HepG2 (cell line): Measurements from ENCODE around the gene FAM110D. TPM values are rescaled to one million over a fixed set of nuclear protein-coding genes. Genes with fewer than 3 reads are reported as not detected.

Source experiments
- ARHGAP35 ChIP-seq: sonication (generic); formaldehyde crosslinking; IDR thresholded peaks from 2 replicates; pipeline ENCODE4 v1.9.0; 2022; ENCODE audit warnings: mild to moderate bottlenecking, inconsistent platforms, moderate library complexity, missing genetic modification reagents, borderline replicate concordance
- DR1 ChIP-seq: sonication (generic); formaldehyde crosslinking; IDR thresholded peaks from 2 replicates; pipeline ENCODE4 v1.8.0; 2021; ENCODE audit warnings: mild to moderate bottlenecking, missing genetic modification reagents, inconsistent platforms
- EEA1 ChIP-seq: sonication (generic); formaldehyde crosslinking; IDR thresholded peaks from 2 replicates; pipeline ENCODE4 v1.5.1; 2020; ENCODE audit warnings: mild to moderate bottlenecking, missing genetic modification reagents, borderline replicate concordance
- FOXC1 ChIP-seq: sonication (generic); formaldehyde crosslinking; IDR thresholded peaks from 2 replicates; pipeline ENCODE4 v1.8.0; 2022; ENCODE audit warnings: mild to moderate bottlenecking, missing genetic modification reagents, borderline replicate concordance
- HDAC2 ChIP-seq: sonication (generic); formaldehyde crosslinking; IDR thresholded peaks from 2 replicates; pipeline ENCODE4 v1.4.0; 2020; ENCODE audit warnings: missing genetic modification reagents
- RNF2 ChIP-seq: fragments of 450-650 bp; conservative IDR thresholded peaks from 2 replicates; pipeline ENCODE4 v1.6.1; 2016; ENCODE audit warnings: low read depth
- SNAPC2 ChIP-seq: sonication (generic); formaldehyde crosslinking; IDR thresholded peaks from 2 replicates; pipeline ENCODE4 v1.8.1; 2022; ENCODE audit warnings: mild to moderate bottlenecking, missing genetic modification reagents
- YEATS4 ChIP-seq: sonication (generic); formaldehyde crosslinking; IDR thresholded peaks from 2 replicates; pipeline ENCODE4 v1.4.0; 2020; ENCODE audit warnings: missing genetic modification reagents, borderline replicate concordance
- ZBTB10 ChIP-seq: sonication (generic); formaldehyde crosslinking; IDR thresholded peaks from 2 replicates; pipeline ENCODE4 v1.4.0; 2020; ENCODE audit warnings: missing genetic modification reagents, borderline replicate concordance
- ZNF333 ChIP-seq: sonication (generic); formaldehyde crosslinking; IDR thresholded peaks from 2 replicates; pipeline ENCODE4 v1.4.0; 2020; ENCODE audit warnings: mild to moderate bottlenecking, missing genetic modification reagents, borderline replicate concordance
- ZNF337 ChIP-seq: sonication (generic); formaldehyde crosslinking; IDR thresholded peaks from 2 replicates; pipeline ENCODE4 v1.5.1; 2020; ENCODE audit warnings: missing genetic modification reagents, low read depth, mild to moderate bottlenecking, borderline replicate concordance
- ZNF577 ChIP-seq: sonication (generic); formaldehyde crosslinking; IDR thresholded peaks from 2 replicates; pipeline ENCODE4 v1.4.0; 2020; ENCODE audit warnings: mild to moderate bottlenecking, low read depth, missing genetic modification reagents, borderline replicate concordance
- ZNF724P ChIP-seq: sonication (generic); formaldehyde crosslinking; IDR thresholded peaks from 2 replicates; pipeline ENCODE4 v1.8.0; 2022; ENCODE audit warnings: missing genetic modification reagents, borderline replicate concordance
- ZNF850 ChIP-seq: sonication (generic); formaldehyde crosslinking; conservative IDR thresholded peaks from 2 replicates; pipeline ENCODE4 v1.9.0; 2021; ENCODE audit warnings: mild to moderate bottlenecking, missing genetic modification reagents
- polyA plus RNA-seq, 8 experiments: library from polyadenylated mRNA; depleted of rRNA in 3 of 8; stranded (reverse) in 7 of 8; unstranded in 1 of 8; fragments of >200 nt; fragmentation: Illumina TruSeq in 4 of 8; extraction: Trizol in 4 of 8; gene quantifications; 2 replicates each; pipeline versions ENCODE4 v1.2.1 to v1.2.3, GENCODE V29; 2011 to 2016; ENCODE audit warnings: low read depth in 4 of 8, missing spikeins in 1 of 8, mixed read lengths in 1 of 8; ENCODE audit not compliant: insufficient read depth in 1 of 8
- total RNA-seq, 5 experiments: library from RNA; depleted of rRNA; stranded (reverse); fragments of >200 nt; fragmentation: Illumina TruSeq; extraction: Trizol; gene quantifications; 2 replicates each; pipeline ENCODE4 v1.2.3, GENCODE V29; 2016; ENCODE audit warnings: low read depth in 1 of 5
- TF ChIP-seq, protein P1 (sequence below): sonication (generic); formaldehyde crosslinking; IDR thresholded peaks from 2 replicates; pipeline ENCODE4 v1.4.0; 2020; ENCODE audit warnings: missing genetic modification reagents
- TF ChIP-seq, protein P2 (sequence below): sonication (generic); formaldehyde crosslinking; IDR thresholded peaks from 2 replicates; pipeline ENCODE4 v1.5.1; 2020; ENCODE audit warnings: mild to moderate bottlenecking, missing genetic modification reagents

Gene FAM110D
- total and polyA plus RNA-seq, 2 of the 13 experiments (the other 11 are each of a cell fraction or from before 2014, with no cell fraction given) = not detected

GRCh38 chr1:26112407-26112775 lies 46.5 kb upstream of the FAM110D start (continued):
- TF ChIP-seq HDAC2 (CRISPR knock-in tag) = 0 out of 2 replicates have a peak, but pooled peaks have one; percentile 8
- TF ChIP-seq DR1 (CRISPR knock-in tag) = 0 out of 2 replicates have a peak, but pooled peaks have one; percentile 20
- TF ChIP-seq, protein P1, sequence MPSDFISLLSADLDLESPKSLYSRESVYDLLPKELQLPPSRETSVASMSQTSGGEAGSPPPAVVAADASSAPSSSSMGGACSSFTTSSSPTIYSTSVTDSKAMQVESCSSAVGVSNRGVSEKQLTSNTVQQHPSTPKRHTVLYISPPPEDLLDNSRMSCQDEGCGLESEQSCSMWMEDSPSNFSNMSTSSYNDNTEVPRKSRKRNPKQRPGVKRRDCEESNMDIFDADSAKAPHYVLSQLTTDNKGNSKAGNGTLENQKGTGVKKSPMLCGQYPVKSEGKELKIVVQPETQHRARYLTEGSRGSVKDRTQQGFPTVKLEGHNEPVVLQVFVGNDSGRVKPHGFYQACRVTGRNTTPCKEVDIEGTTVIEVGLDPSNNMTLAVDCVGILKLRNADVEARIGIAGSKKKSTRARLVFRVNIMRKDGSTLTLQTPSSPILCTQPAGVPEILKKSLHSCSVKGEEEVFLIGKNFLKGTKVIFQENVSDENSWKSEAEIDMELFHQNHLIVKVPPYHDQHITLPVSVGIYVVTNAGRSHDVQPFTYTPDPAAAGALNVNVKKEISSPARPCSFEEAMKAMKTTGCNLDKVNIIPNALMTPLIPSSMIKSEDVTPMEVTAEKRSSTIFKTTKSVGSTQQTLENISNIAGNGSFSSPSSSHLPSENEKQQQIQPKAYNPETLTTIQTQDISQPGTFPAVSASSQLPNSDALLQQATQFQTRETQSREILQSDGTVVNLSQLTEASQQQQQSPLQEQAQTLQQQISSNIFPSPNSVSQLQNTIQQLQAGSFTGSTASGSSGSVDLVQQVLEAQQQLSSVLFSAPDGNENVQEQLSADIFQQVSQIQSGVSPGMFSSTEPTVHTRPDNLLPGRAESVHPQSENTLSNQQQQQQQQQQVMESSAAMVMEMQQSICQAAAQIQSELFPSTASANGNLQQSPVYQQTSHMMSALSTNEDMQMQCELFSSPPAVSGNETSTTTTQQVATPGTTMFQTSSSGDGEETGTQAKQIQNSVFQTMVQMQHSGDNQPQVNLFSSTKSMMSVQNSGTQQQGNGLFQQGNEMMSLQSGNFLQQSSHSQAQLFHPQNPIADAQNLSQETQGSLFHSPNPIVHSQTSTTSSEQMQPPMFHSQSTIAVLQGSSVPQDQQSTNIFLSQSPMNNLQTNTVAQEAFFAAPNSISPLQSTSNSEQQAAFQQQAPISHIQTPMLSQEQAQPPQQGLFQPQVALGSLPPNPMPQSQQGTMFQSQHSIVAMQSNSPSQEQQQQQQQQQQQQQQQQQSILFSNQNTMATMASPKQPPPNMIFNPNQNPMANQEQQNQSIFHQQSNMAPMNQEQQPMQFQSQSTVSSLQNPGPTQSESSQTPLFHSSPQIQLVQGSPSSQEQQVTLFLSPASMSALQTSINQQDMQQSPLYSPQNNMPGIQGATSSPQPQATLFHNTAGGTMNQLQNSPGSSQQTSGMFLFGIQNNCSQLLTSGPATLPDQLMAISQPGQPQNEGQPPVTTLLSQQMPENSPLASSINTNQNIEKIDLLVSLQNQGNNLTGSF (CRISPR knock-in tag) = no peak
- no peak for TF ChIP-seq ZNF333 (CRISPR knock-in tag)
- TF ChIP-seq SNAPC2 (CRISPR knock-in tag) = no peak
- no peak for TF ChIP-seq EEA1 (CRISPR knock-in tag)
- TF ChIP-seq ARHGAP35 (CRISPR knock-in tag) = no peak
- 0 out of 2 replicates have a peak, but pooled peaks have one; percentile 33 for TF ChIP-seq ZNF850 (CRISPR knock-in tag)
- no peak for TF ChIP-seq FOXC1 (CRISPR knock-in tag)
- peak; percentile 8; the same call in 1 of the 2 replicates for TF ChIP-seq ZNF337 (CRISPR knock-in tag)
- TF ChIP-seq ZNF577 (CRISPR knock-in tag) = no peak
- TF ChIP-seq YEATS4 (CRISPR knock-in tag) = 0 out of 2 replicates have a peak, but pooled peaks have one; percentile 5
- TF ChIP-seq ZBTB10 (CRISPR knock-in tag) = no peak
- no peak for TF ChIP-seq ZNF724P (CRISPR knock-in tag)
- 0 out of 2 replicates have a peak, but pooled peaks have one; percentile 2 for TF ChIP-seq RNF2
- TF ChIP-seq, protein P2, sequence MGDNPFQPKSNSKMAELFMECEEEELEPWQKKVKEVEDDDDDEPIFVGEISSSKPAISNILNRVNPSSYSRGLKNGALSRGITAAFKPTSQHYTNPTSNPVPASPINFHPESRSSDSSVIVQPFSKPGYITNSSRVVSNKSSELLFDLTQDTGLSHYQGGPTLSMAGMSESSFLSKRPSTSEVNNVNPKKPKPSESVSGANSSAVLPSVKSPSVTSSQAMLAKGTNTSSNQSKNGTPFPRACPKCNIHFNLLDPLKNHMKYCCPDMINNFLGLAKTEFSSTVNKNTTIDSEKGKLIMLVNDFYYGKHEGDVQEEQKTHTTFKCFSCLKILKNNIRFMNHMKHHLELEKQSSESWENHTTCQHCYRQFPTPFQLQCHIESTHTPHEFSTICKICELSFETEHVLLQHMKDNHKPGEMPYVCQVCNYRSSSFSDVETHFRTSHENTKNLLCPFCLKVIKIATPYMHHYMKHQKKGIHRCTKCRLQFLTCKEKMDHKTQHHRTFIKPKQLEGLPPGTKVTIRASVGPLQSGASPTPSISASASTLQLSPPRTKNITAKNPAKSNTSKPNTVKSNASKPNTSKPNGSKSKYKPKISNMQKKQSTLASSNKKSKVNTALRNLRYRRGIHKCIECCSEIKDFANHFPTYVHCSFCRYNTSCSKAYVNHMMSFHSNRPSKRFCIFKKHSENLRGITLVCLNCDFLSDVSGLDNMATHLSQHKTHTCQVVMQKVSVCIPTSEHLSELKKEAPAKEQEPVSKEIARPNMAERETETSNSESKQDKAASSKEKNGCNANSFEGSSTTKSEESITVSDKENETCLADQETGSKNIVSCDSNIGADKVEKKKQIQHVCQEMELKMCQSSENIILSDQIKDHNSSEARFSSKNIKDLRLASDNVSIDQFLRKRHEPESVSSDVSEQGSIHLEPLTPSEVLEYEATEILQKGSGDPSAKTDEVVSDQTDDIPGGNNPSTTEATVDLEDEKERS (CRISPR knock-in tag) = no peak
